ENCODE data around the gene RASAL1. TPM values are rescaled to one million over a fixed set of nuclear protein-coding genes. Genes with fewer than 3 reads are reported as not detected.

Gene RASAL1
- polyA plus RNA-seq, 3 donors: not detected

DNA sequence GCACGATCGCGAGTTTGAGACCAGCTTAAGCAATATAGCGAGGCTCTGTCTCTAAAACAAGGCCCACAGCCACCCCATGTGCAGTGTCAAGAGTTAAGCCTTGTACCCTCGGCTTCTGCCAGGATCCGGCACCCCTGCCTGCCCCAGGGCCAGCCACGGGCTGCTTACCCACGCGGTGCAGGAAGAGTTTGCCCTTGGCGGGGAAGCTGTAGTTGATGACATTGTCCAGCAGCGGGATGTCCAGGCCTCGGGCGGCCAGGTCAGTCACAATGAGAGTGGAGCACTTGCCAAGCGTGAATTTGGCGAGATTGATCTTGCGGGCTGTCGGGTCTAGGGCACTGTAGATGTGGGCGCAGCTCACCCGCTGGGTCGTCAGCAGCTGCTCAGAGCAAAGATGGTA, 36.6 kb upstream of the RASAL1 start:
- Mint-ChIP-seq H3K4me1 (no peaks in the 10 kb centered on the region), H3K36me3 (peaks cover 82 to 96% of the 10 kb centered on the region in 2 donors), H3K27me3 (ENCODE audit: low read depth in 3 of 3) (peaks cover 0 to 4% (median 0%) of the 10 kb centered on the region in 3 donors), H3K4me3 (no peak overlapping the region), H3K27ac (peak overlapping the region in 2 of 7 donors; percentile 23 to 25), H3K9me3 (no peaks in the 10 kb centered on the region)
- intact Hi-C loops (cut with micrococcal nuclease): loop anchor here in 1 of 2 donors (5.0 kb wide), 1 partner anchor 180 kb away; no protein-coding TSS in a partner anchor
- no peak overlapping the region for H3K4me2 ChIP-seq (replicated peaks; ENCODE audit: extremely low read depth, low read length, poor library complexity, severe bottlenecking)
- no peak overlapping the region for H3K4me3 ChIP-seq (replicated peaks in 1 of 3; ENCODE audit: low read depth in 2 of 3, low read length in 3 of 3)
- H2AFZ ChIP-seq (ENCODE audit: insufficient read depth, low read depth, low read length, poor library complexity, severe bottlenecking): no peak overlapping the region
- DNase-seq: no peak
- 95% methylated on average over 17 of the region's 20 CpGs for WGBS (ENCODE audit: insufficient coverage)
- no peaks in the 10 kb centered on the region for H3K79me2 ChIP-seq (ENCODE audit: insufficient read depth, low read length)
- H3K9ac ChIP-seq (ENCODE audit: insufficient read depth, low read length, poor library complexity, severe bottlenecking): no peak overlapping the region
- H3K36me3 ChIP-seq (replicated peaks in 1 of 2; ENCODE audit: control insufficient read depth in 1 of 2, insufficient read depth in 2 of 2, low read length in 2 of 2): peaks cover 88 to 95% of the 10 kb centered on the region in 2 donors
- TF ChIP-seq, protein P1, sequence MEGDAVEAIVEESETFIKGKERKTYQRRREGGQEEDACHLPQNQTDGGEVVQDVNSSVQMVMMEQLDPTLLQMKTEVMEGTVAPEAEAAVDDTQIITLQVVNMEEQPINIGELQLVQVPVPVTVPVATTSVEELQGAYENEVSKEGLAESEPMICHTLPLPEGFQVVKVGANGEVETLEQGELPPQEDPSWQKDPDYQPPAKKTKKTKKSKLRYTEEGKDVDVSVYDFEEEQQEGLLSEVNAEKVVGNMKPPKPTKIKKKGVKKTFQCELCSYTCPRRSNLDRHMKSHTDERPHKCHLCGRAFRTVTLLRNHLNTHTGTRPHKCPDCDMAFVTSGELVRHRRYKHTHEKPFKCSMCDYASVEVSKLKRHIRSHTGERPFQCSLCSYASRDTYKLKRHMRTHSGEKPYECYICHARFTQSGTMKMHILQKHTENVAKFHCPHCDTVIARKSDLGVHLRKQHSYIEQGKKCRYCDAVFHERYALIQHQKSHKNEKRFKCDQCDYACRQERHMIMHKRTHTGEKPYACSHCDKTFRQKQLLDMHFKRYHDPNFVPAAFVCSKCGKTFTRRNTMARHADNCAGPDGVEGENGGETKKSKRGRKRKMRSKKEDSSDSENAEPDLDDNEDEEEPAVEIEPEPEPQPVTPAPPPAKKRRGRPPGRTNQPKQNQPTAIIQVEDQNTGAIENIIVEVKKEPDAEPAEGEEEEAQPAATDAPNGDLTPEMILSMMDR (IDR thresholded peaks at IDR 0.05): no peak
- H3K27ac ChIP-seq (ENCODE audit: low read depth in 1 of 2, low read length in 2 of 2): no peak overlapping the region
- no peaks in the 10 kb centered on the region for H3K4me1 ChIP-seq (ENCODE audit: control insufficient read depth in 1 of 2, insufficient read depth in 2 of 2, low read length in 2 of 2)
- H3K9me3 ChIP-seq (replicated peaks in 1 of 2; ENCODE audit: control insufficient read depth in 1 of 2, insufficient read depth in 1 of 2, low read length in 2 of 2): no peaks in the 10 kb centered on the region
- no peaks in the 10 kb centered on the region for H4K20me1 ChIP-seq (ENCODE audit: insufficient read depth, low read length)
- H3K27me3 ChIP-seq (ENCODE audit: control insufficient read depth in 2 of 2, insufficient read depth in 2 of 2, low read length in 2 of 2): no peaks in the 10 kb centered on the region

DNA sequence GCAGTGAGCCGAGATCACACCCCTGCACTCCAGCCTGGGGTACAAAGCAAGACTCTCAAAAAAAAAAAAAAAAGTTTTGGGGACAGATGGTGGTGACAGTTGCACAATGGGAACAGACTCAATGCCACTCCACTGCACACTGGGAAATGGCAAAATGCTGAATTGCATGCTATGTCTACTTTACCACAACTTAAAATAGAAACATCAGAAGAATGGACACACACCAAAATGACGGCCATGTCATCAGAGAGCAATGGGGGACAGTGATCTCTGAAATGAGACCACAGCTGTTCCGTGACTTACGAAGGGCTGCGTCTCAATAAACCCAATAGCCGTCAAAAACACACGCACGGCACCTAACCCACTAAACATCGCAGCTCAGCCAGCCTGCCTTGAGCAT, 36.0 kb upstream of the RASAL1 start:
- peaks cover 87 to 95% of the 10 kb centered on the region in 2 donors for H3K36me3 ChIP-seq (replicated peaks in 1 of 2; ENCODE audit: control insufficient read depth in 1 of 2, insufficient read depth in 2 of 2, low read length in 2 of 2)
- H3K27me3 ChIP-seq (ENCODE audit: control insufficient read depth in 2 of 2, insufficient read depth in 2 of 2, low read length in 2 of 2): no peaks in the 10 kb centered on the region
- peaks cover 0 to 4% (median 0%) of the 10 kb centered on the region in 3 donors for H3K27me3 Mint-ChIP-seq (ENCODE audit: low read depth in 3 of 3)
- no peak for DNase-seq
- no peak overlapping the region for H3K4me2 ChIP-seq (replicated peaks; ENCODE audit: extremely low read depth, low read length, poor library complexity, severe bottlenecking)
- H3K79me2 ChIP-seq (ENCODE audit: insufficient read depth, low read length): no peaks in the 10 kb centered on the region
- no peak overlapping the region for H3K27ac ChIP-seq (ENCODE audit: low read depth in 1 of 2, low read length in 2 of 2)
- peaks cover 80 to 96% of the 10 kb centered on the region in 2 donors for H3K36me3 Mint-ChIP-seq
- H3K4me1 Mint-ChIP-seq: no peaks in the 10 kb centered on the region
- intact Hi-C loops (cut with micrococcal nuclease): loop anchor here in 1 of 2 donors (5.0 kb wide), 1 partner anchor 179 kb away; no protein-coding TSS in a partner anchor
- H2AFZ ChIP-seq (ENCODE audit: insufficient read depth, low read depth, low read length, poor library complexity, severe bottlenecking): no peak overlapping the region
- H3K9ac ChIP-seq (ENCODE audit: insufficient read depth, low read length, poor library complexity, severe bottlenecking): no peak overlapping the region
- H3K9me3 Mint-ChIP-seq: no peaks in the 10 kb centered on the region
- H4K20me1 ChIP-seq (ENCODE audit: insufficient read depth, low read length): no peaks in the 10 kb centered on the region
- H3K9me3 ChIP-seq (replicated peaks in 1 of 2; ENCODE audit: control insufficient read depth in 1 of 2, insufficient read depth in 1 of 2, low read length in 2 of 2): no peaks in the 10 kb centered on the region
- H3K4me3 Mint-ChIP-seq: no peak overlapping the region
- H3K27ac Mint-ChIP-seq: no peak overlapping the region
- TF ChIP-seq, protein P1 (IDR thresholded peaks at IDR 0.05): no peak
- WGBS (ENCODE audit: insufficient coverage): 85% methylated on average over 7 of the region's 9 CpGs
- H3K4me1 ChIP-seq (ENCODE audit: control insufficient read depth in 1 of 2, insufficient read depth in 2 of 2, low read length in 2 of 2): no peaks in the 10 kb centered on the region
- H3K4me3 ChIP-seq (replicated peaks in 1 of 3; ENCODE audit: low read depth in 2 of 3, low read length in 3 of 3): no peak overlapping the region
